Measurements from ENCODE around the gene TJP2. TPM values are rescaled to one million over a fixed set of nuclear protein-coding genes. Genes with fewer than 3 reads are reported as not detected.

Gene TJP2
- total RNA-seq (ENCODE audit: low replicate concordance), result 37.8 and 42.7 TPM in 2 replicates

DNA sequence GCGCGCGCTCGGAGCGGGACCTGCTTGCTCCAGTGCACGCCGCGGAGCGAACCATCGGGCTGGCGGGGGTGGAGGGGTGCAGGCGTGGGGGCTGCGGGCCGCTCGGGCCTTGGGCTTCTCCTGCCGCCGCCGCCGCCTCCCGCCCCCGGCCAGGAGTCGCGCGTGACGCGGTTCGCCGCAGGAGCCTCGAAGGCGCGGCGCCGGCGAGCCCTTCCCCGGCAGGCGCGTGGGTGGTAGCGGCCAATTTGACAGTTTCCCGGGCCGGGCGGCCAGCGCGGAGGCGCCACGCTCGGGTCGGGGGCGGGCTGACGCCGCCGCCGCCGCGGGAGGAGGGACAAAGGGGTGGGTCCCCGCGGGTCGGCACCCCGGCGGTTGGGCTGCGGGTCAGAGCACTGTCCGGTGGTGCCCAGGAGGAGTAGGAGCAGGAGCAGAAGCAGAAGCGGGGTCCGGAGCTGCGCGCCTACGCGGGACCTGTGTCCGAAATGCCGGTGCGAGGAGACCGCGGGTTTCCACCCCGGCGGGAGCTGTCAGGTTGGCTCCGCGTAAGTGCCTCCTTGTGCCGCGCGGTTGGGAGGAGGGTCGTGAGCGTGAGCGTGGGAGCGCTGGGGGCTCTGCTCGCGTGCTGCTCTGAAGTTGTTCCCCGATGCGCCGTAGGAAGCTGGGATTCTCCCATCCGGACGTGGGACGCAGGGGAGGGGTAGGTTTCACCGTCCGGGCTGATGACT is at the start of gene TJP2:
Gene TJP2, plus strand, starts transcription at position 387 of the 725 bp plus-strand sequence. Its CDS starts 96 bp downstream, at position 483.

Other genes with a start within 250 kb of the TJP2 start
- not detected in 2 replicates for gene PRKACG, start 160.2 kb upstream of the TJP2 start, total RNA-seq (ENCODE audit: low replicate concordance)
- 0.82 and 1.7 TPM in 2 replicates for gene FXN, start 138.5 kb upstream of the TJP2 start, total RNA-seq (ENCODE audit: low replicate concordance)
- gene ENTREP1, start 150.9 kb downstream of the TJP2 start, total RNA-seq (ENCODE audit: low replicate concordance), result under 0.01 and 0.23 TPM in 2 replicates

Data from smooth muscle cell of the coronary artery (primary cell).